IPS DF 6.9 (cell line): ENCODE data around the gene FAP.

ENCODE experiments used
- DNase-seq: peaks from one replicate; pipeline ENCODE4 v3.0.0-alpha.2; 2013; ENCODE audit warnings: low read depth, low spot score
- H3K27ac ChIP-seq: one replicate; pipeline ENCODE4 v1.5.1; 2013; ENCODE audit warnings: low read length, control low read depth
- H3K27me3 ChIP-seq: 2 replicates; pipeline ENCODE4 v1.6.1; 2013; ENCODE audit warnings: mild to moderate bottlenecking, low read length; ENCODE audit not compliant: control insufficient read depth, insufficient read depth
- H3K36me3 ChIP-seq: 2 replicates; pipeline ENCODE4 v1.6.1; 2013; ENCODE audit warnings: low read length; ENCODE audit not compliant: control insufficient read depth, insufficient read depth
- H3K4me1 ChIP-seq: 2 replicates; pipeline ENCODE4 v1.6.1; 2013; ENCODE audit warnings: low read length; ENCODE audit not compliant: control insufficient read depth, insufficient read depth
- H3K4me3 ChIP-seq: 2 replicates; pipeline ENCODE4 v1.5.1; 2013; ENCODE audit warnings: mild to moderate bottlenecking, low read length
- H3K9me3 ChIP-seq: 2 replicates; pipeline ENCODE4 v1.6.1; 2013; ENCODE audit warnings: low read length, inconsistent platforms; ENCODE audit not compliant: control insufficient read depth, insufficient read depth
- WGBS: extraction: QIAGEN DNeasy Blood & Tissue Kit; methylation state at CpG from one replicate; pipeline ENCODE4 v1.1.7; 2013; ENCODE audit warnings: mixed read lengths, missing lambda C conversion rate; ENCODE audit not compliant: insufficient read length, insufficient coverage; 5-methylcytosine and 5-hydroxymethylcytosine counted together

Gene FAP

GRCh38 chr2:162243294-162243693 is at the start of gene FAP:
Gene FAP (minus strand): TSS chr2:162243445. CDS start chr2:162243327, 118 bp downstream.
- WGBS = no CpG with 5 or more reads among the region's 6 CpGs
- no peak for DNase-seq
- H3K4me3 ChIP-seq = no peak within 1 kb of the TSS

GRCh38 chr2:162291748-162292147 is 48.5 kb upstream of the FAP start:
- no peak for DNase-seq
- no CpG with 5 or more reads among the region's 3 CpGs for WGBS
- H3K4me3 ChIP-seq = no peak overlapping the region
- H3K9me3 ChIP-seq = no peaks in the 10 kb centered on the region
- no peaks in the 10 kb centered on the region for H3K4me1 ChIP-seq
- H3K27me3 ChIP-seq = no peaks in the 10 kb centered on the region
- no peak overlapping the region for H3K27ac ChIP-seq
- H3K36me3 ChIP-seq = no peaks in the 10 kb centered on the region

More at GRCh38 chr2:162243294-162243693, at the start of gene FAP:
- Histone ChIP-seq H3K36me3 (no peaks in the 10 kb centered on the region), H3K27ac (no peak within 1 kb of the TSS), H3K4me1 (no peaks in the 10 kb centered on the region), H3K9me3 (no peaks in the 10 kb centered on the region), H3K27me3 (no peaks in the 10 kb centered on the region)

- no peaks in the 10 kb centered on the region for H3K9me3 ChIP-seq
- no peaks in the 10 kb centered on the region for H3K27me3 ChIP-seq
- no CpG with 5 or more reads among the region's 4 CpGs for WGBS
- H3K4me1 ChIP-seq = no peaks in the 10 kb centered on the region
- DNase-seq = no peak
- no peak overlapping the region for H3K4me3 ChIP-seq
- no peaks in the 10 kb centered on the region for H3K36me3 ChIP-seq
- H3K27ac ChIP-seq = no peak overlapping the region
Measured at GRCh38 chr2:162282765-162283425, 39.6 kb upstream of the FAP start.

- no CpG with 5 or more reads among the region's 1 CpG for WGBS
- no peaks in the 10 kb centered on the region for H3K36me3 ChIP-seq
Measured at GRCh38 chr2:162280654-162281053, 37.4 kb upstream of the FAP start.

GRCh38 chr2:162277381-162277780 is 34.1 kb upstream of the FAP start:
- no peak for DNase-seq
- H3K9me3 ChIP-seq = no peaks in the 10 kb centered on the region
- H3K4me1 ChIP-seq = no peaks in the 10 kb centered on the region
- H3K27ac ChIP-seq = no peak overlapping the region
- no peaks in the 10 kb centered on the region for H3K27me3 ChIP-seq
- no CpG with 5 or more reads among the region's 4 CpGs for WGBS
- H3K4me3 ChIP-seq = no peak overlapping the region
- no peaks in the 10 kb centered on the region for H3K36me3 ChIP-seq

More at GRCh38 chr2:162280654-162281053, 37.4 kb upstream of the FAP start:
- no peaks in the 10 kb centered on the region for H3K27me3 ChIP-seq
- H3K4me1 ChIP-seq = no peaks in the 10 kb centered on the region
- no peak overlapping the region for H3K4me3 ChIP-seq
- H3K27ac ChIP-seq = no peak overlapping the region
- no peak for DNase-seq
- no peaks in the 10 kb centered on the region for H3K9me3 ChIP-seq

GRCh38 chr2:162267996-162268395 is 24.8 kb upstream of the FAP start:
- H3K9me3 ChIP-seq = no peaks in the 10 kb centered on the region
- DNase-seq = no peak
- no peak overlapping the region for H3K4me3 ChIP-seq
- WGBS = no CpG with 5 or more reads among the region's 1 CpG
- no peaks in the 10 kb centered on the region for H3K4me1 ChIP-seq
- no peaks in the 10 kb centered on the region for H3K27me3 ChIP-seq
- H3K27ac ChIP-seq = no peak overlapping the region
- no peaks in the 10 kb centered on the region for H3K36me3 ChIP-seq

GRCh38 chr2:162267496-162267895 is 24.3 kb upstream of the FAP start:
- H3K9me3 ChIP-seq = no peaks in the 10 kb centered on the region
- no peak for DNase-seq
- no peaks in the 10 kb centered on the region for H3K36me3 ChIP-seq
- no peak overlapping the region for H3K27ac ChIP-seq
- no peaks in the 10 kb centered on the region for H3K4me1 ChIP-seq
- no peaks in the 10 kb centered on the region for H3K27me3 ChIP-seq
- H3K4me3 ChIP-seq = no peak overlapping the region
- WGBS = no CpG with 5 or more reads among the region's 5 CpGs

GRCh38 chr2:162266460-162266760 is 23.2 kb upstream of the FAP start:
- no peaks in the 10 kb centered on the region for H3K27me3 ChIP-seq
- H3K36me3 ChIP-seq = no peaks in the 10 kb centered on the region
- no peaks in the 10 kb centered on the region for H3K4me1 ChIP-seq
- DNase-seq = no peak
- H3K27ac ChIP-seq = no peak overlapping the region
- no peak overlapping the region for H3K4me3 ChIP-seq
- WGBS = no CpG with 5 or more reads among the region's 1 CpG
- H3K9me3 ChIP-seq = no peaks in the 10 kb centered on the region

- Histone ChIP-seq H3K27ac (no peak overlapping the region), H3K4me3 (no peak overlapping the region), H3K36me3 (no peaks in the 10 kb centered on the region), H3K27me3 (no peaks in the 10 kb centered on the region), H3K4me1 (no peaks in the 10 kb centered on the region), H3K9me3 (no peaks in the 10 kb centered on the region)
- DNase-seq = no peak
- WGBS = no CpG with 5 or more reads among the region's 7 CpGs
Measured at GRCh38 chr2:162265666-162266459, 22.6 kb upstream of the FAP start.

GRCh38 chr2:162261032-162261945 is 18.0 kb upstream of the FAP start:
- no peaks in the 10 kb centered on the region for H3K9me3 ChIP-seq
- no peaks in the 10 kb centered on the region for H3K27me3 ChIP-seq
- no peak for DNase-seq
- H3K36me3 ChIP-seq = no peaks in the 10 kb centered on the region
- H3K27ac ChIP-seq = no peak overlapping the region
- H3K4me3 ChIP-seq = no peak overlapping the region
- no CpG with 5 or more reads among the region's 4 CpGs for WGBS
- H3K4me1 ChIP-seq = no peaks in the 10 kb centered on the region
